IMR-90 (cell line): Measurements from ENCODE around the gene CKAP2L. TPM values are rescaled to one million over a fixed set of nuclear protein-coding genes. Genes with fewer than 3 reads are reported as not detected.

Experiments used
- ATAC-seq: fragments of 200-7000 bp; cut with Tn5 transposase; 2 replicates; pipeline ENCODE4 v1.9.1; 2020; ENCODE audit warnings: low read depth, mild to moderate bottlenecking, moderate library complexity
- BruUV-seq: library from RNA; stranded (reverse); fragments of 400-500 nt; replicated peaks from 2 replicates; lab custom pipeline; 2021; lab: Mats Ljungman, UMichigan
- CTCF ChIA-PET: fragments of 300-600 bp; formaldehyde crosslinking; extraction: SDS; loops from one replicate; lab custom pipeline; 2021; ENCODE audit warnings: antibody characterized with exemption; lab: Yijun Ruan, JAX
- POLR2A ChIA-PET: fragments of 300-600 bp; sonication (Branson Sonifier 250); formaldehyde crosslinking; loops from one replicate; lab custom pipeline; 2022; ENCODE audit warnings: antibody characterized with exemption; ENCODE audit not compliant: unreplicated experiment; lab: Charles Lee
- DNase-seq: peaks from one replicate; pipeline ENCODE4 v3.0.0; 2013
- H2AFZ ChIP-seq: replicated peaks from 2 replicates; pipeline ENCODE3; 2013; ENCODE audit warnings: low read length, mild to moderate bottlenecking; ENCODE audit not compliant: poor library complexity
- H2AK5ac ChIP-seq: 2 replicates; pipeline ENCODE4 v1.6.1; 2013; ENCODE audit warnings: low read depth, low read length, inconsistent platforms
- H2AK9ac ChIP-seq: replicated peaks from 2 replicates; pipeline ENCODE3; 2013; ENCODE audit warnings: mild to moderate bottlenecking, low read depth, low read length, moderate library complexity; ENCODE audit not compliant: poor library complexity
- H2BK120ac ChIP-seq: 2 replicates; pipeline ENCODE4 v1.6.1; 2013; ENCODE audit warnings: low read depth, low read length, inconsistent platforms
- H2BK15ac ChIP-seq: 3 replicates; pipeline ENCODE4 v1.6.1; 2013; ENCODE audit warnings: low read depth, low read length, inconsistent platforms
- H2BK20ac ChIP-seq: 2 replicates; pipeline ENCODE4 v1.6.1; 2013; ENCODE audit warnings: low read depth, mild to moderate bottlenecking, inconsistent platforms, low read length, moderate library complexity
- H2BK5ac ChIP-seq: 2 replicates; pipeline ENCODE4 v1.6.1; 2013; ENCODE audit warnings: mild to moderate bottlenecking, low read depth, low read length, inconsistent platforms; ENCODE audit not compliant: poor library complexity, severe bottlenecking
- H3K14ac ChIP-seq: replicated peaks from 2 replicates; pipeline ENCODE4 v1.6.1; 2013; ENCODE audit warnings: low read depth, low read length, inconsistent platforms
- H3K18ac ChIP-seq: 2 replicates; pipeline ENCODE4 v1.6.1; 2013; ENCODE audit warnings: low read depth, low read length, control low read depth
- H3K23ac ChIP-seq: 2 replicates; pipeline ENCODE4 v1.6.1; 2013; ENCODE audit warnings: low read depth, low read length, inconsistent platforms
- H3K27ac ChIP-seq: 2 replicates; pipeline ENCODE4 v1.5.1; 2013; ENCODE audit warnings: mild to moderate bottlenecking, control low read depth, low read length; ENCODE audit not compliant: insufficient read depth
- H3K27me3 ChIP-seq: 2 replicates; pipeline ENCODE4 v1.6.1; 2013; ENCODE audit warnings: low read length; ENCODE audit not compliant: control insufficient read depth, insufficient read depth
- H3K36me3 ChIP-seq: 2 replicates; pipeline ENCODE4 v1.6.1; 2013; ENCODE audit warnings: low read length, mixed read lengths; ENCODE audit not compliant: control insufficient read depth, insufficient read depth
- H3K4ac ChIP-seq: 2 replicates; pipeline ENCODE4 v1.6.1; 2013; ENCODE audit warnings: low read depth, low read length, inconsistent platforms
- H3K4me1 ChIP-seq: 2 replicates; pipeline ENCODE4 v1.6.1; 2013; ENCODE audit warnings: low read length, mixed read lengths; ENCODE audit not compliant: control insufficient read depth, insufficient read depth
- H3K4me2 ChIP-seq: 2 replicates; pipeline ENCODE4 v1.6.1; 2013; ENCODE audit warnings: low read depth, mild to moderate bottlenecking, control low read depth, low read length, moderate library complexity
- H3K4me3 ChIP-seq: 2 replicates; pipeline ENCODE4 v1.5.1; 2013; ENCODE audit warnings: low read depth, mild to moderate bottlenecking, control low read depth, low read length, moderate library complexity; ENCODE audit not compliant: insufficient read depth
- H3K56ac ChIP-seq: 2 replicates; pipeline ENCODE4 v1.6.1; 2013; ENCODE audit warnings: low read length, inconsistent platforms; ENCODE audit not compliant: insufficient read depth; ENCODE audit errors: extremely low read depth
- H3K79me1 ChIP-seq, 2 experiments: 2 replicates each; pipeline ENCODE4 v1.6.1; 2013; ENCODE audit warnings: low read length in 2 of 2, inconsistent platforms in 1 of 2, low read depth in 1 of 2
- H3K9ac ChIP-seq: 2 replicates; pipeline ENCODE4 v1.6.1; 2013; ENCODE audit warnings: low read depth, low read length, control low read depth
- H3K9me1 ChIP-seq: 2 replicates; pipeline ENCODE4 v1.6.1; 2013; ENCODE audit warnings: low read length, inconsistent platforms; ENCODE audit not compliant: insufficient read depth
- H3K9me3 ChIP-seq: 2 replicates; pipeline ENCODE4 v1.6.1; 2013; ENCODE audit warnings: low read length; ENCODE audit not compliant: control insufficient read depth, insufficient read depth
- H4K20me1 ChIP-seq: 2 replicates; pipeline ENCODE4 v1.6.1; 2013; ENCODE audit warnings: low read length, inconsistent platforms; ENCODE audit not compliant: insufficient read depth
- H4K5ac ChIP-seq: 2 replicates; pipeline ENCODE4 v1.6.1; 2013; ENCODE audit warnings: mild to moderate bottlenecking, low read depth, low read length, control low read depth
- H4K8ac ChIP-seq, 2 experiments: 2 replicates each; pipeline ENCODE4 v1.6.1; 2013; ENCODE audit warnings: low read depth in 2 of 2, low read length in 2 of 2, control low read depth in 1 of 2, inconsistent platforms in 1 of 2
- H4K91ac ChIP-seq: 2 replicates; pipeline ENCODE4 v1.6.1; 2013; ENCODE audit warnings: low read depth, low read length, inconsistent platforms; ENCODE audit not compliant: insufficient read depth
- MAZ ChIP-seq: IDR thresholded peaks from 2 replicates; pipeline ENCODE4 v1.6.1; 2012; ENCODE audit warnings: low read depth, mild to moderate bottlenecking, low read length, improper control_type of control experiment, moderate library complexity, borderline replicate concordance
- WGBS, 2 experiments: methylation state at CpG; one replicate each; pipeline versions ENCODE4 v1.1.5 to v1.1.7; 2013; ENCODE audit warnings: missing lambda C conversion rate in 2 of 2; ENCODE audit not compliant: insufficient read length in 1 of 2; ENCODE audit errors: extremely low coverage in 2 of 2; 5-methylcytosine and 5-hydroxymethylcytosine counted together
- dilution Hi-C: fragments of 300-500 bp; cut with HindIII; formaldehyde crosslinking; loops from one replicate; pipeline ENCODE4 v1.14.3; 2018; ENCODE audit warnings: low sequenced_read_pairs; ENCODE audit not compliant: unreplicated experiment
- in situ Hi-C: fragments of 300-500 bp; cut with MboI; formaldehyde crosslinking; loops from 3 replicates; pipeline ENCODE4 v1.14.3; 2019; ENCODE audit warnings: low sequenced_read_pairs, inconsistent platforms, mixed read lengths
- intact Hi-C: fragments of 100-400 bp; cut with micrococcal nuclease; formaldehyde crosslinking; loops from 2 replicates; pipeline ENCODE4 v1.10.0; 2022
- polyA plus RNA-seq, 3 experiments: library from polyadenylated mRNA; depleted of rRNA; stranded (reverse); fragments of >200 nt; gene quantifications; 2 replicates each; pipeline ENCODE4 v1.2.3, GENCODE V29; 2012; ENCODE audit warnings: low replicate concordance in 1 of 3
- total RNA-seq: library from RNA; depleted of rRNA; stranded (reverse); fragments of >200 nt; gene quantifications from 2 replicates; pipeline ENCODE4 v1.2.3, GENCODE V29; 2012
- TF ChIP-seq, protein P1 (sequence below): conservative IDR thresholded peaks from 2 replicates; pipeline ENCODE4 v1.5.1; 2012; ENCODE audit warnings: mild to moderate bottlenecking, low read depth, low read length, improper control_type of control experiment

CKAP2L gene
- total and polyA plus RNA-seq, 2 of the 4 experiments (the other 2 are of a cell fraction) = 6.4 to 9.9 TPM

DNA sequence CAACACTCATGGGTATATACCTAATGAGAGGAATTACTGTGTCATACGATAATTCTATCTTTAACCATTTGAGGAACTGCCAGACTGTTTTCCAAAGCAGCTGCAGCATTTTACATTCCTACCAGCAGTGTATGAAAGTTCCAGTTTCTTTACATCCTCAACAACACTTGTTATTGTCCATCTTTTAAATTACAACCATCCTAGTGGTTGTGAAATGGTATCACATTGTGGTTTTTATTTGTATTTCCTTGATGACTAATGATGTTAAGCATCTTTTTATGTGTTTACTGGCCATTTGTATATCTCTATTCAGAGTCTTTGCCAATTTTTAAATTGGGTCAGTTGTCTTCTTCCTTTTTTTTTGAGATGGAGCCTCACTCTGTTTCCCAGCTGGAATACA lies 4.0 kb upstream of the CKAP2L start:
- no peak overlapping the region for H4K8ac ChIP-seq
- no peak overlapping the region for H4K91ac ChIP-seq
- H2BK5ac ChIP-seq = no peak overlapping the region
- POLR2A ChIA-PET = no interaction called here
- ATAC-seq (no peak), DNase-seq (peak; percentile 24)
- H2BK15ac ChIP-seq = no peak overlapping the region
- H3K56ac ChIP-seq = no peak overlapping the region
- no peak overlapping the region for H4K5ac ChIP-seq
- no peak overlapping the region for H3K14ac ChIP-seq
- no peak for TF ChIP-seq MAZ
- TF ChIP-seq, protein P1, sequence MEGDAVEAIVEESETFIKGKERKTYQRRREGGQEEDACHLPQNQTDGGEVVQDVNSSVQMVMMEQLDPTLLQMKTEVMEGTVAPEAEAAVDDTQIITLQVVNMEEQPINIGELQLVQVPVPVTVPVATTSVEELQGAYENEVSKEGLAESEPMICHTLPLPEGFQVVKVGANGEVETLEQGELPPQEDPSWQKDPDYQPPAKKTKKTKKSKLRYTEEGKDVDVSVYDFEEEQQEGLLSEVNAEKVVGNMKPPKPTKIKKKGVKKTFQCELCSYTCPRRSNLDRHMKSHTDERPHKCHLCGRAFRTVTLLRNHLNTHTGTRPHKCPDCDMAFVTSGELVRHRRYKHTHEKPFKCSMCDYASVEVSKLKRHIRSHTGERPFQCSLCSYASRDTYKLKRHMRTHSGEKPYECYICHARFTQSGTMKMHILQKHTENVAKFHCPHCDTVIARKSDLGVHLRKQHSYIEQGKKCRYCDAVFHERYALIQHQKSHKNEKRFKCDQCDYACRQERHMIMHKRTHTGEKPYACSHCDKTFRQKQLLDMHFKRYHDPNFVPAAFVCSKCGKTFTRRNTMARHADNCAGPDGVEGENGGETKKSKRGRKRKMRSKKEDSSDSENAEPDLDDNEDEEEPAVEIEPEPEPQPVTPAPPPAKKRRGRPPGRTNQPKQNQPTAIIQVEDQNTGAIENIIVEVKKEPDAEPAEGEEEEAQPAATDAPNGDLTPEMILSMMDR = 0 out of 2 replicates have a peak, but pooled peaks have one; percentile 11
- WGBS, 2 experiments = no CpG with 5 or more reads among the region's 1 CpG
- H3K27me3 ChIP-seq = no peaks in the 10 kb centered on the region
- no peak overlapping the region for H3K4ac ChIP-seq
- H3K9ac ChIP-seq = no peak overlapping the region
- 0 out of 2 replicates have a peak, but pooled peaks cover 2% of the 10 kb centered on the region for H3K9me3 ChIP-seq
- CTCF ChIA-PET = interaction anchor here (1.7 kb wide), 1 partner anchor 173 kb away, joined by 10 read pairs; no protein-coding TSS in a partner anchor
- dilution Hi-C loops (no loop called here), in situ Hi-C loops (no loop called here), intact Hi-C loops (no loop called here)
- H2AFZ ChIP-seq = no peak overlapping the region
- H3K18ac ChIP-seq = no peak overlapping the region
- H3K4me3 ChIP-seq = no peak overlapping the region
- H3K4me2 ChIP-seq = no peak overlapping the region
- H4K20me1 ChIP-seq = no peaks in the 10 kb centered on the region
- H3K23ac ChIP-seq = no peak overlapping the region
- no peak overlapping the region for H2BK120ac ChIP-seq
- no peak overlapping the region for H3K27ac ChIP-seq
- H2AK9ac ChIP-seq = no peak overlapping the region
- H3K79me1 ChIP-seq = peaks cover 5 to 33% of the 10 kb centered on the region in 2 experiments; a peak in 3 of 4 replicates
- peaks cover 2% of the 10 kb centered on the region; the same call in 1 of the 2 replicates for H3K9me1 ChIP-seq
- H2BK20ac ChIP-seq = no peak overlapping the region
- H2AK5ac ChIP-seq = no peak overlapping the region
- BruUV-seq = no TSS peak
- no peaks in the 10 kb centered on the region for H3K36me3 ChIP-seq
- no peaks in the 10 kb centered on the region; the same call in 1 of the 2 replicates for H3K4me1 ChIP-seq
